NCI-H1105 treated with DMSO at 0.1 percent for 48 hours (cell line): ENCODE data around the gene PAX4.
"Not testable (repeated sequence)": the region's sequence is repeated elsewhere in the genome, so short reads cannot be mapped to it uniquely, and the experiment has no call there.

Experiments used
- DNase-seq: peaks from one replicate; lab custom pipeline; 2025; lab: John Stamatoyannopoulos, UW

The PAX4 gene

GRCh38 chr7:127585044-127585953 is 32.6 kb downstream of the PAX4 start, which contains the start of gene GCC1:
Gene GCC1 (minus strand): TSS chr7:127585596. CDS start chr7:127585182, 414 bp downstream.
- peak; percentile 78 for DNase-seq

GRCh38 chr7:127584648-127585043 is 33.3 kb downstream of the PAX4 start:
- no peak for DNase-seq

GRCh38 chr7:127582361-127582760 is 35.6 kb downstream of the PAX4 start:
- no peak for DNase-seq

- DNase-seq = no peak
These were observed 36.2 kb downstream of the PAX4 start for GRCh38 chr7:127581716-127582115.

GRCh38 chr7:127580612-127581011 is 37.3 kb downstream of the PAX4 start:
- no peak for DNase-seq

GRCh38 chr7:127578711-127579275 is 39.1 kb downstream of the PAX4 start:
- no peak for DNase-seq

GRCh38 chr7:127578036-127578684 is 39.8 kb downstream of the PAX4 start:
- peak; percentile 24 for DNase-seq

GRCh38 chr7:127571741-127572505 is 46.0 kb downstream of the PAX4 start:
- no peak for DNase-seq

GRCh38 chr7:127568034-127568433 is 49.9 kb downstream of the PAX4 start:
- DNase-seq = not testable (repeated sequence)

- DNase-seq = no peak
These were observed 51.7 kb downstream of the PAX4 start for GRCh38 chr7:127566242-127566641.
